ENCODE data around the gene POLRMT. TPM values are rescaled to one million over a fixed set of nuclear protein-coding genes. Genes with fewer than 3 reads are reported as not detected.
A peak's percentile ranks its signal among the peaks of the same experiment; 100 is the strongest.

POLRMT gene
- total RNA-seq, 1 donor from 2014 or later: 68.4 TPM

GRCh38 chr19:575527-576506 is 57.5 kb downstream of the POLRMT start:
- no peaks in the 10 kb centered on the region for H3K9me3 Mint-ChIP-seq (ENCODE audit: low read depth)
- H3K36me3 Mint-ChIP-seq (ENCODE audit: insufficient read depth): peaks cover 4% of the 10 kb centered on the region
- H3K27me3 Mint-ChIP-seq: no peaks in the 10 kb centered on the region
- no peak overlapping the region for H3K27ac Mint-ChIP-seq
- H3K4me1 Mint-ChIP-seq (ENCODE audit: low read depth): peaks cover 21% of the 10 kb centered on the region
- TF ChIP-seq CTCF (IDR thresholded peaks at IDR 0.05; ENCODE audit: unreplicated experiment): no peak
- DNase-seq (ENCODE audit: low spot score, unreplicated experiment): no peak
- H3K4me3 Mint-ChIP-seq (ENCODE audit: low read depth): no peak overlapping the region

GRCh38 chr19:574658-575526 is 58.4 kb downstream of the POLRMT start:
- peaks cover 4% of the 10 kb centered on the region for H3K36me3 Mint-ChIP-seq (ENCODE audit: insufficient read depth)
- TF ChIP-seq CTCF (IDR thresholded peaks at IDR 0.05; ENCODE audit: unreplicated experiment): no peak
- H3K27ac Mint-ChIP-seq: peak overlapping the region; percentile 33
- H3K9me3 Mint-ChIP-seq (ENCODE audit: low read depth): peaks cover under 1% of the 10 kb centered on the region
- H3K4me1 Mint-ChIP-seq (ENCODE audit: low read depth): peaks cover 21% of the 10 kb centered on the region
- DNase-seq (ENCODE audit: low spot score, unreplicated experiment): no peak
- H3K27me3 Mint-ChIP-seq: no peaks in the 10 kb centered on the region
- peak overlapping the region; percentile 88 for H3K4me3 Mint-ChIP-seq (ENCODE audit: low read depth)

- Mint-ChIP-seq H3K9me3 (ENCODE audit: low read depth) (peaks cover 5% of the 10 kb centered on the region), H3K27ac (peak overlapping the region; percentile 96), H3K36me3 (ENCODE audit: insufficient read depth) (peaks cover 8% of the 10 kb centered on the region), H3K27me3 (no peaks in the 10 kb centered on the region), H3K4me1 (ENCODE audit: low read depth) (peaks cover 21% of the 10 kb centered on the region), H3K4me3 (ENCODE audit: low read depth) (peak overlapping the region; percentile 88)
- TF ChIP-seq CTCF (IDR thresholded peaks at IDR 0.05; ENCODE audit: unreplicated experiment): no peak
- DNase-seq (ENCODE audit: low spot score, unreplicated experiment): no peak
Measured at GRCh38 chr19:573519-573825, 59.9 kb downstream of the POLRMT start.

- peak overlapping the region; percentile 88 for H3K4me3 Mint-ChIP-seq (ENCODE audit: low read depth)
- H3K9me3 Mint-ChIP-seq (ENCODE audit: low read depth): peaks cover 5% of the 10 kb centered on the region
- no peaks in the 10 kb centered on the region for H3K27me3 Mint-ChIP-seq
- DNase-seq (ENCODE audit: low spot score, unreplicated experiment): no peak
- no peak for TF ChIP-seq CTCF (IDR thresholded peaks at IDR 0.05; ENCODE audit: unreplicated experiment)
- peak overlapping the region; percentile 96 for H3K27ac Mint-ChIP-seq
- H3K36me3 Mint-ChIP-seq (ENCODE audit: insufficient read depth): peaks cover 8% of the 10 kb centered on the region
- H3K4me1 Mint-ChIP-seq (ENCODE audit: low read depth): peaks cover 21% of the 10 kb centered on the region
Measured at GRCh38 chr19:572743-573518, 60.4 kb downstream of the POLRMT start.
